ENCODE data around the gene SMIM21.

Gene SMIM21

GRCh38 chr18:75375341-75375740, 52.2 kb downstream of the SMIM21 start:
- DNase-seq: no peak

DNA sequence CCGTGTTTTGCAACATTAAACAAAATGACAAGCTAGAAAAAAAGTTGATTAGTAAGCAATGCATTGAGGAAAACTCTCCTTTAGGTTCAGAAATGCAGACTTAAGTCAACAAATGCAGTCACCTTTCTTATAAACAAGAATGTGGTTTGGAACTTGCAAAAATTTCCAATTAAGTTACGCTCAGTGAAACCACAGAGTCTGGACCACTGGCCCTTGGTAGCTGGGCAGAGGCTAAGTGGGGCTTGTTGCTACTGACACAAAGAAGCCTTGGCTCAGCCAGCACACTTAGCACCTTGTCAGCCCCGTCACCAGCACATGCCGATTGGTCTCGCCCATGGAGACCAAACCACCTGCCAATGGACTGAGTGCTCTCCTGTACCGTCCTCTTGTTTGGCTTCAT, 53.0 kb downstream of the SMIM21 start:
- no peak for DNase-seq

DNA sequence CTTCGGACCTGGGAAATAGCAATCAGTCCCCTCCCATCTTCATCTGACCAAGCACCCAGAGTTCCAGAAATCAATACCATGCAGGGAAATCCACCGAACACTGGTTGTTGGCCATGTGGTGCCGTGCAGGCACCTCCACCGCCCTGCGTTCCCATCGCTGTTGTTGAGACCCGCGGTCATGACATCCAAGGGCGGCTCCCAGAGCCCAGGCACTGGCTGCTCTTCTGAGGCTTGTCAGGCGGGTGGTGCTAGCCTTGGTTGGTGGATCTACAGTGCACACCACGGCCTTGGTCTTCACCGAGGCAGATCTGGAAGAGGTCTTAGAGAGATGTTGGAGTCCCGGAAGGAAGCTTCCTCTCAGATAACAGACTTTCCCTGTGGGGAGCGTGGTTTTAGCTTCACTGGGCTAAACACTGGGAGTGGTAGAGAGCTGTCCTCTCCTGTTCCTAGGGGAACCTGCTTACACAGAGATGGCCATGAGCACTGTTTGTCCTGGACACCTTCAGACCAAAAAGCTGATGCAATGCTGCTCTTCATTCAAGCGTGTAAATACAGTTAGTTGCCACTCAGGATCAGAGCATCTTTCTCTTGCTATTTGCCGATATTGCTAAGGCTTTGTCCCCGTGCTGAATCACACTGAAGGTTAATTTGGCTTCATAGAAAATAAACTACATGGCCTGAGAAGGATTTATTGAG, 58.3 kb downstream of the SMIM21 start:
- DNase-seq: no peak

DNA sequence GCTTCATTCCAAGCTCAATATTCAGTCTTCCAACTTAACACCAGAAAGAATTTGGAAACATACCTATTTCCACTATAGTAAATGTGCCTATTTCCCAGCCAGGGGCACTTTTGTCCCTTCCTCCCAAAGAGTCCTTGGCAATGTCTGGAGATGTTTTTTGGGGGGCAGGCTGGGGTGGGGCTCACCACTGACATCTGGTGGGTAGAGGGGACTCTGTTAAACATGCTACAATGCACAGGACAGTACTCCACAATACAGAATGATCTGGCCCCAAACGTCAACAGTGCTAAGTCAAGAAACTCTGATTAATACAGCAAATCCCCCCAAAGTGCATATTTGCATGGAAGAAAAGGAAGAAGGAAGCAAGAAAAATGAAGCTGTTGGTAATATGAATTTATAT, 61.7 kb downstream of the SMIM21 start:
- DNase-seq: no peak

DNA sequence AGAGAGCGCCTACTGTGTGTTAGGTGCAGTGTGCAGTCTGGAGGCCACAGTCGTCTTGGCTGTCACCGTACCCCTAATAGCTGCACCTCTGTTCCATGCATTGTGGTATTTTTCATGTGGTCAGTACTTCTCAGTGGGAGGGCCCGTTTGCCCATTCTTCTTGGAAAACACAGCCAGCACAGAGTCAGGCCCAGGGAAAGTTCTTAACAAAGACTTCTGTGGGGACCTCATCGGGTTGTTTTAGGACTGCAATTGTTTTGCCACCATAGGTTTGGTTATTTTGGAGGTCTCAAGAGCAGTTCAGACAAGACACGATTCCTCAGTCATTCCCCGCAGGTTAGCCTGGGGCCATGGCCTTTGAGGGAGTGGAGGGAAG, 62.3 kb downstream of the SMIM21 start:
- DNase-seq: no peak

- DNase-seq: no peak
Observed at GRCh38 chr18:75364512-75365253, 62.8 kb downstream of the SMIM21 start.

- DNase-seq: no peak
Observed at GRCh38 chr18:75363446-75364225, 63.9 kb downstream of the SMIM21 start.

- no peak for DNase-seq
Observed at GRCh38 chr18:75362435-75362834, 65.1 kb downstream of the SMIM21 start.

GRCh38 chr18:75360941-75361340, 66.6 kb downstream of the SMIM21 start:
- no peak for DNase-seq

DNA sequence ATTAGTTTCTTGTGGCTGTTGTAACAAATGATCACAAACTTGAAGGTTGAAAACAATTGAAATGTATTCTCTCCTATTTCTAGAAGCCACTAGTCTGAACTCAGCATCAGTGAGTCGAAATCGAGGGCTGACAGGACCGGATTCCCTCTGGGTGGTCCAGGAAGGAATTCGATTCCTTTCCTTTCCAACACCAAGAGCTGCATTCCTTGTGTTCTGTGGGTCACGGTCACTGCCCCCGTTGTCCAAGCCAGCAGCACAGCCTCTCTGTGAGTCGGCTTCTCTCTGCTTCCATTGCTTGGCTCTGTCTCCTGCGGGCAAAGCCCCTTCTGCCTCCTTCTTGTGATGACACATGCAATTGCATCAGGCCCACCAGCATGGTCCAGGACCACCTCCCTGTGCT, 67.3 kb downstream of the SMIM21 start:
- DNase-seq: no peak
